ENCODE data around the gene ANGEL1. TPM values are rescaled to one million over a fixed set of nuclear protein-coding genes. Genes with fewer than 3 reads are reported as not detected.

ANGEL1 gene, protein sequence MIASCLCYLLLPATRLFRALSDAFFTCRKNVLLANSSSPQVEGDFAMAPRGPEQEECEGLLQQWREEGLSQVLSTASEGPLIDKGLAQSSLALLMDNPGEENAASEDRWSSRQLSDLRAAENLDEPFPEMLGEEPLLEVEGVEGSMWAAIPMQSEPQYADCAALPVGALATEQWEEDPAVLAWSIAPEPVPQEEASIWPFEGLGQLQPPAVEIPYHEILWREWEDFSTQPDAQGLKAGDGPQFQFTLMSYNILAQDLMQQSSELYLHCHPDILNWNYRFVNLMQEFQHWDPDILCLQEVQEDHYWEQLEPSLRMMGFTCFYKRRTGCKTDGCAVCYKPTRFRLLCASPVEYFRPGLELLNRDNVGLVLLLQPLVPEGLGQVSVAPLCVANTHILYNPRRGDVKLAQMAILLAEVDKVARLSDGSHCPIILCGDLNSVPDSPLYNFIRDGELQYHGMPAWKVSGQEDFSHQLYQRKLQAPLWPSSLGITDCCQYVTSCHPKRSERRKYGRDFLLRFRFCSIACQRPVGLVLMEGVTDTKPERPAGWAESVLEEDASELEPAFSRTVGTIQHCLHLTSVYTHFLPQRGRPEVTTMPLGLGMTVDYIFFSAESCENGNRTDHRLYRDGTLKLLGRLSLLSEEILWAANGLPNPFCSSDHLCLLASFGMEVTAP
- 10 to 100 TPM in 3 of 4 donors, 1 to 10 TPM in 1; 9.8 to 15.7 (median 13.0) TPM for total RNA-seq

GRCh38 chr14:76812422-76813383, at the start of gene ANGEL1:
ANGEL1 (minus strand) TSS chr14:76812882; CDS start chr14:76812827, 55 bp downstream.
- TF ChIP-seq, protein P1, sequence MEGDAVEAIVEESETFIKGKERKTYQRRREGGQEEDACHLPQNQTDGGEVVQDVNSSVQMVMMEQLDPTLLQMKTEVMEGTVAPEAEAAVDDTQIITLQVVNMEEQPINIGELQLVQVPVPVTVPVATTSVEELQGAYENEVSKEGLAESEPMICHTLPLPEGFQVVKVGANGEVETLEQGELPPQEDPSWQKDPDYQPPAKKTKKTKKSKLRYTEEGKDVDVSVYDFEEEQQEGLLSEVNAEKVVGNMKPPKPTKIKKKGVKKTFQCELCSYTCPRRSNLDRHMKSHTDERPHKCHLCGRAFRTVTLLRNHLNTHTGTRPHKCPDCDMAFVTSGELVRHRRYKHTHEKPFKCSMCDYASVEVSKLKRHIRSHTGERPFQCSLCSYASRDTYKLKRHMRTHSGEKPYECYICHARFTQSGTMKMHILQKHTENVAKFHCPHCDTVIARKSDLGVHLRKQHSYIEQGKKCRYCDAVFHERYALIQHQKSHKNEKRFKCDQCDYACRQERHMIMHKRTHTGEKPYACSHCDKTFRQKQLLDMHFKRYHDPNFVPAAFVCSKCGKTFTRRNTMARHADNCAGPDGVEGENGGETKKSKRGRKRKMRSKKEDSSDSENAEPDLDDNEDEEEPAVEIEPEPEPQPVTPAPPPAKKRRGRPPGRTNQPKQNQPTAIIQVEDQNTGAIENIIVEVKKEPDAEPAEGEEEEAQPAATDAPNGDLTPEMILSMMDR (IDR thresholded peaks at IDR 0.05), result peak in 2 of 6 experiments; percentile 7 to 18
- TF ChIP-seq POLR2A (IDR thresholded peaks at IDR 0.05), result peak; percentile 74 to 85
- Histone ChIP-seq H3K27ac (peak within 1 kb of the TSS; percentile 79 to 91 (median 86)), H3K36me3 (peaks cover 0 to 13% (median 0%) of the 10 kb centered on the region in 3 donors), H3K4me1 (peaks cover 0 to 18% (median 5%) of the 10 kb centered on the region in 4 donors), H3K4me3 (peak within 1 kb of the TSS; percentile 76 to 86 (median 80)), H3K9me3 (no peaks in the 10 kb centered on the region), H3K27me3 (no peaks in the 10 kb centered on the region)
- peak; percentile 96 to 99 (median 97) for DNase-seq

DNA sequence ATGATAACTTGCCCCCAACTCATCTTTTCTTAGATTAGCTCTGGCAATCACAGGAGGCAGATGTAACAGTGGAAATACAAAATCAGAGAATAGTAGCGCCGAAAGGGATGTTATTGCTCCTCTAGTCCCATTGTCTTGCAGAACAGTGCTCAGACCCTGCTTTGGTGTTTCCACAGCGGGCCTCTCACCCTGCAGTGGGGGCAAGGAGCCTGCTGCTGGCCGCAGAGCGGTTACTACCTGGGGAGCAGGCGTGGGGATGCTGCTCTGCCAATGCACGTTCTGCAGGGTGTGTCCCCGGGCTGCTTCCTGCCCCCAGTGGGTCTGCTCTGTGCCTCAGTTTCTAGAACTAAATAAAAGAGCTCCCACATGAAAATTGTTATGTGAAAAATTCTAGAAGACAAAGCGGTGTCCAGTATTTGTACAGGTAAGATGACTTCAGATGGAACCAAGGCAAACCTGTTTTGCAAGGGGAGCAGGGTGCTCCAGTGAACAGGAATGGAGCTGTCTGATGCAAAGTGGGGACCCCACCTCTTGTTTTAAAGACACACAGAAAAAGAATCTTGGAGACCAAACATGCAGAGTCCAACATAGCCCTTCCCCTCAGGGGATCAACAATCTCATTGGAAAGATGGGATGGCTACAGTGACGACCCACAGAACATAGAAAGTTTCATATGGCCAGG, 49.0 kb upstream of the ANGEL1 start:
- H3K27ac ChIP-seq, result no peak overlapping the region
- no peaks in the 10 kb centered on the region for H3K4me1 ChIP-seq
- H3K27me3 ChIP-seq, result no peaks in the 10 kb centered on the region
- H3K9me3 ChIP-seq, result no peaks in the 10 kb centered on the region
- H3K4me3 ChIP-seq, result no peak overlapping the region
- no peaks in the 10 kb centered on the region for H3K36me3 ChIP-seq
- no peak for TF ChIP-seq POLR2A (IDR thresholded peaks at IDR 0.05)
- TF ChIP-seq, protein P1 (IDR thresholded peaks at IDR 0.05), result no peak
- no peak for DNase-seq

- no peak for DNase-seq
- Histone ChIP-seq H3K36me3 (no peaks in the 10 kb centered on the region), H3K4me3 (no peak overlapping the region), H3K27me3 (no peaks in the 10 kb centered on the region), H3K9me3 (no peaks in the 10 kb centered on the region), H3K27ac (no peak overlapping the region), H3K4me1 (no peaks in the 10 kb centered on the region)
- TF ChIP-seq POLR2A (IDR thresholded peaks at IDR 0.05), result no peak
- TF ChIP-seq, protein P1 (IDR thresholded peaks at IDR 0.05), result no peak
These were observed 44.1 kb upstream of the ANGEL1 start for GRCh38 chr14:76856769-76857168.

DNA sequence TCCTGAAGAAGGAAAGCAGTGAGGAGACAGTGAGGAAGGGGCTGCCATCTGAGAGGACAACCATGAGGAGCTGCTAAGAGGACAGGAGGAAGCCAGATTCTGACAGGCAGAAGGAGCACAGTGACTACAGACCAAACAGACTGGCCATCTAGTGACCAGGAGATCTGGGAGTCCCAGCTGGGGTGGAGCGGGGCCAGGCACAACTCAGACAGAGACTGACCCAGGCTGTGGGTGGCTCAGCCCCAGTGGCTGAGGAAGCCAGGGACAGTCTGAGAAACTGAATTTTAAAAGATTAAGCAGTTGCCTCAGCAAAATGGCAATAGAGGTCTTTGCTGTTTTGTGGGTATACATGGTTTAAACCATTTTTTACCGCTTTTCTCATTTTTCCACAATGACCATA, 42.4 kb upstream of the ANGEL1 start:
- TF ChIP-seq POLR2A (IDR thresholded peaks at IDR 0.05), result no peak
- TF ChIP-seq, protein P1 (IDR thresholded peaks at IDR 0.05), result no peak
- no peak overlapping the region for H3K4me3 ChIP-seq
- H3K9me3 ChIP-seq, result no peaks in the 10 kb centered on the region

GRCh38 chr14:76848879-76849278, 36.2 kb upstream of the ANGEL1 start:
- Histone ChIP-seq H3K4me3 (no peak overlapping the region), H3K27ac (no peak overlapping the region), H3K4me1 (no peaks in the 10 kb centered on the region), H3K27me3 (no peaks in the 10 kb centered on the region), H3K36me3 (no peaks in the 10 kb centered on the region), H3K9me3 (no peaks in the 10 kb centered on the region)
- TF ChIP-seq POLR2A (IDR thresholded peaks at IDR 0.05), result no peak
- TF ChIP-seq, protein P1 (IDR thresholded peaks at IDR 0.05), result no peak
- no peak for DNase-seq

More for the DNA sequence above, 42.4 kb upstream of the ANGEL1 start:
- H3K27me3 ChIP-seq, result no peaks in the 10 kb centered on the region
- H3K36me3 ChIP-seq, result no peaks in the 10 kb centered on the region
- no peaks in the 10 kb centered on the region for H3K4me1 ChIP-seq
- no peak overlapping the region for H3K27ac ChIP-seq
- no peak for DNase-seq
